HG03097 (cell line): ENCODE results near the gene KCNC3.

ENCODE experiments used
- ATAC-seq: cut with Tn5 transposase; IDR thresholded peaks from one replicate; pipeline ENCODE4 v1.9.1; 2021; ENCODE audit not compliant: unreplicated experiment, low FRiP score

KCNC3 gene

DNA sequence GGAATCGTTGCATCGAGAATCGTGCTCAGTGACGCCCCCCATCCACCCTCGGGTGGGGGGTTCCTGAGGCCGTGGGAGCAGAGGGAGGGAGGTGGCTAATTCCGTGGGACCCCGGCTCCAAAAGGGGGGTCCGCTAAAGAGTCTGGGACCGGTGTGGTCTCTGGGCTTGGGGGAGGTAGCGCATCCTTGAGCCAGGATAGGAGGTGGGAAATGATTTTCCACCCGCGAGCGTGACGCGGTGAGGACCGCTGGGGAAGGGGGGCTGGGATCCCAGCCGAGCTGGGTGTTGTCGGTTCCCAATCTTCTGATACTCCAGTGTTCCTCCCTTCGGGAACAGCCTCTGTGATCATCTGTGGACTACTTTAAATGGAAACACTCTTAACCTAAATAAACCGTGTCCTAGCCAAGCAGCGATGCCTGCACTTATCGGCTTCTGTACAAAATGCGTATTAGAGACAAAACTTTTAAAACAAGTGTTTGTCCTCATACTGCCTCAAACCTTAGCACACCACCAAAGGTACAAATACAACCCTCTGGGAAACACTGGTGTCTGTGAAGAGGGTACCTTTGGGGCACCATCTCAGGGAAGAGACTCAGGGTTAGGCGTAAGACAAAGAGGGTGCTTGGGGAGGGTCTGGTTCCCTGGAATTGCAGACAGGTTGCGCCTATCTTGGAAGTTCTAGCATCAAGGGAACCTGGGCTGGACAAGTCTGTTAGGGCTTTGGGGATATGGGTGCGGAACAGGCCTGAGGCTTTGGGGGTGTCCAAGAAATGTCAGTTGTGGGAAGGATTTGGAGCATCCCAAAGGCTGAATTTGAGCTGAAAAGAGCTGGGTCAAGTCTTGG is 16.0 kb downstream of the KCNC3 start:
- ATAC-seq: no peak

DNA sequence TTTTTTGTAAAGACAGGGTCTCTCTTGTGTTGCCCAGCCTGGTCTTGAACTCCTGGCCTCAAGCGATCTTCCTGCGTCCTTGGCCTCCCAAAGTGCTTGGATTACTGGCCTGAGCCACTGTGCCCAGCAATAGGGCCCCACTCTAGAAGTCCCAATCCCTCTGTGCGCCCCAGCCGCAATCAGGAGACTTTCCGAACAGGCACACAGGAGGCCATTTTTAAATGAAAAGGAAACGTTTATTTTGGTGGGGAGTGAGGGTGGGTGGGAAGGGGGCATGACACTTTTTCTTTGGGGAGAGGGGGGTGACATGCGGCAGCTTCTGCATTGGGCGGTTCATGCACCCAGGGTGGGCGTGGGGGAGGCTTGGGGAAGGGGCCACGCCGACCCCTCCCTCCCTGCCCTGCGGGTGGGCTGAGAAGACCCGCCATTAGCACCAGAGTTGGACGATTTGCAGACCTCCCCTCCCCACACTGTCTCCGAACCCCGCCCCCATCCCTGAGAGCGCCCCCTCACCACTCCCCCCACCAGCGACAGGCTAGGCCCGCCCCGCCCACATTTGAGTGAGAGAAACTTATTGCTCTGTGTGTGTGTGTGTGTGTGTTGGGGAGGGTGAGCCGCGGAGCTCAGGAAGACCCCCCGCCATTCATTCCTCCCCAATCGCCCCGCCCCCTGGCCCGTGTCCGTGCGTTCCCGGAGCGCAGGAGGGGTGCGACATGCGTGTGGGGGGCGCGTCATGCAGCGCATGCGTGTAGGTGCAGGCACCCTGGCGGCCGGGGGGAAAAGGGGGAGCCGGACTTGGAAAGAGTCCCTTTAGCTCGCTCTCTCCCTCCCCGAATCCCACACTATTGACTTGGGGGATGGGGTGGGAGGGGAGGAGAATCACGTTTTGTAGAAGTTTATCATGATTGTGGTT is 17.2 kb downstream of the KCNC3 start:
- no peak for ATAC-seq

DNA sequence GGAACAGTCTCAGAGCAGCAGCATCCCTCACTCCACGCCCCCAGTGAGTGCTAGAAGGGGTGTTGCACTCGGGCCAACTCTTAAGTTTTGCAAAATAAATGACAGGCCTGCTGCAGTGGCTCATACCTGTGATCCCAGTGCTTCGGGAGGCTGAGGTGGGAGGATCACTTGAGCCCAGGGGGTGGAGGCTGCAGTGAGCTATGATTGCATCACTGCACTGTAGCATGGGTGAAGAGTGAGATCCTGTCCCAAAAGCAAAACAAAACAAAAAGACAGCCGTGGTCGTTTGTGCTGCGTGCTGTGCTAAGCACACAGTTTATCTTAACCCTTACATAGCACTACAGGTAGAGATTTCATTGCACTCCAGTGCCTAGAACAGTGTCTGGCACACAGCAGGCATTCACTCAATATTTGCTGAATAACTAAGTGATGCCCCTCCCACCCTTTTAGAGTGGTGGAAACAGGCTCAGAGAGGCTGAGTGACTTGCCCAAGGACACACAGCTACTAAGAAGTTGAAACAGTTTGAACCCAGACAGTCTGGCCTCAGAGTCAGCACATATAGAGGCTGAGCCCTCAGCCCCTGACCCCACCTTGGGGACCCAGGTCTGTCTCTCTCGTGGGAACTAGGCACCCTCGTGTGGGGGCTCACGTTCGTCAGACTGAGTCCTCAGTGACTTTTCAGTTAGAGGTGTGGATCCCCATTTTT is 18.3 kb downstream of the KCNC3 start:
- ATAC-seq: no peak

DNA sequence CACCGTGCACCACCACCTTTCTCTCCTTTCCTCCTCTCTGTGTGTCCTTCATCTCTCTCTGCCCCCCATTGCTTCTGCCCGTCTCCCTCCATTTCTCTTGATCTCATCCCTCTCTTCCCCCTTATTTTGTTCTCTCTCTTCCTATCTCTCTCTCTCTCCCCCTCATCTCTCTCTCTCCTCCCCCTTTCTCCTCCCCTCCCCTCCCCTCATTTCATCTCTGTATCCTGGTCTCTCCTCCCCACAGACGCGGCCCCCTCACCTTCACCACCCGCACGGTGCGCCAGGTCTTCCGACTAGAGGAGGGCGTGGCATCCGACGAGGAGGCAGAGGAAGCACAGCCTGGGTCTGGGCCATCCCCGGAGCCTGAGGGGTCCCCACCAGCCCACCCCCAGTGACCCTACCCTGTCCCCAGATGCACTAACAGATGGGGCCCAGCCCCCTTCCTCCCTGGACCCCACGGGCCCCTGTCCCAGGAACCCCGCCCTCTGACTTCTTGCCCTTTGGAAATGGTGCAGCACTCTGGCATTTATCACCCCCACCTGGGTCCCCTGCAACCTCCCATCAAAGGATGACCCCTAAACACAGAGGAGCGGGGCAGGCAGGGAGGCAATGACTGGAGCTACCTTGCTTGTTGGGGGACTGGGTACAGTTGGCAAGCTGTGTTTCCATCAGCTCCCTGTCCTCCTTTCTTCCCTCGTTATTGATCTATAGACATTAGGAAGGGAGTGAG is 19.6 kb downstream of the KCNC3 start:
- ATAC-seq: no peak

DNA sequence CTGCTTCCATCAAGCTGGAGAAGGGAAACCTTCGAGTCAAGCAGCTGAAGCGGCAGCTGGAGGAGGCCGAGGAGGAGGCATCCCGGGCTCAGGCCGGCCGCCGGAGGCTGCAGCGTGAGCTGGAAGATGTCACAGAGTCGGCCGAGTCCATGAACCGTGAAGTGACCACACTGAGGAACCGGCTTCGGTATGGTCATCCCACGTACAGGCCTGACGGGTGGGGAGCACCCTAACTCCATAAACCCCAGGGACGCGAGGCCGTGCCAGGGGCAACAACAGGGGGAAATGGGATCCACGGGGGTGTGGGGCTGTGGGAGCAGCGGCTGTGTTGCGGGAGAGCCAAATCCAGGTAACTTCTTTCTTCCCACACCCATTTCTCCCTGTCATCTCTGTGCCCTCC is 20.2 kb downstream of the KCNC3 start:
- ATAC-seq: no peak

DNA sequence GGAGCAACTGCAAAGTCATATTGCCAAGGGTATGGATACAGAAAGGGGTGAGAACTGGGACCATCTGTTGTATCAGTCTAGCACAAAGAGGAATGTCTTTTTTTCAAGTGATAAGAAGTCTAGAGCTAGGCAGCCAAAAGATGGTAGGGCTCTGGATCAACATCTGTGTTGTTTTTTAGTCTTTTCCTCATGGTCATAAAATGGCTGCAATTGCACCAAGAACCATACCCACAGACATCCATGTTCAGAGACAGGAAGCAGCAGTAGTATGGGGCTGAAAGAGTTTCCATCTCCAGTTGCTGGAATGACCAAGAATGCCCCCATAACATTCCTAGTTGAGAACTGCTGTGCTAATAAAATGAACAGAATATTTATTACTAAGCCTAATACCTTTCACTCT is 25.6 kb downstream of the KCNC3 start:
- no peak for ATAC-seq

DNA sequence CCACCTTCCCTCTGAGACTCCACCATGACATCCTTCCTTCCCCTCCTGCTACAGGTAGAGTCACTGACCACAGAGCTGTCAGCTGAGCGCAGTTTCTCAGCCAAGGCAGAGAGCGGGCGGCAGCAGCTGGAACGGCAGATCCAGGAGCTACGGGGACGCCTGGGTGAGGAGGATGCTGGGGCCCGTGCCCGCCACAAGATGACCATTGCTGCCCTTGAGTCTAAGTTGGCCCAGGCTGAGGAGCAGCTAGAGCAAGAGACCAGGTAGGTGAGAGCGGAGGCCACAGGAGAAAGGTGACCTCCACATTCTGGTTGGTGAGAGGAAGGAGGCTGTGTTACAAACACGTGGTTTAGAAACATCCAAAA is 27.6 kb downstream of the KCNC3 start:
- no peak for ATAC-seq

DNA sequence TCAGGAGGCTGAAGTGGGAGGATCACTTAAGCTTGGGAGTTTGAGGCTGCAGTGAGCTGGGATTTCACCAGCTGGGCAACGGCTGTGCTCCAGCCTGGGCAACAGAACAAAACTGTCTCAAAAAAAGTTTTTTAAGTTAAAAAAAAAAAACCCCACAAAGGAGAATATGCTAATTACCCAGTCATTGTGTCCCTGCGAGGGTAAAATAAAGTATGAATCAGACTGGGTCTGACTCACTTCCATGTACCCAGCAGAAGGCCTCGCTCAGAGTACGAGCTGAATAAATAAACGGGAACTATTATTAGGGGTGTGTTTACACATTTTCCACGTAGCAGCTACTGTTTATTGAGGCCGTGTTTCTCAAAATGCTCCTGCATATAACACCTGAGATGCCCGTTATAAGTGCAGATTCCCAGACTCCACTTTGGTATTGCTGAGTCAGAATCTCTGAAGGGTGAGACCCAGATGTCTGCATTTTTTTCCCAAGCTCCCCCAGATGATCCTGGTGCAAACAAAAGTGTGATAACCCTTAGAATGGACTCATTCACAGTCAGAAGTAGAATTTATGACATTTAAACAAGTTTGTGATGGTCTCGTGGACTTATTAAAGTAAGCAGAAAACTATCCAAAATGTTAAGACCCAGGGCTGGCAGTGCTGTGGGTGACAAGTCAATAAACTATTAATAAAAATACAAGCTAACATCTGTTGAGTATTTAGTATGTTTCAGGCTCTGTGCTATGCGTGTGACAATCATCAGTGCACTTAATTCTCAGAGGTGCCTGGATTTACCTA is 28.2 kb downstream of the KCNC3 start:
- no peak for ATAC-seq

DNA sequence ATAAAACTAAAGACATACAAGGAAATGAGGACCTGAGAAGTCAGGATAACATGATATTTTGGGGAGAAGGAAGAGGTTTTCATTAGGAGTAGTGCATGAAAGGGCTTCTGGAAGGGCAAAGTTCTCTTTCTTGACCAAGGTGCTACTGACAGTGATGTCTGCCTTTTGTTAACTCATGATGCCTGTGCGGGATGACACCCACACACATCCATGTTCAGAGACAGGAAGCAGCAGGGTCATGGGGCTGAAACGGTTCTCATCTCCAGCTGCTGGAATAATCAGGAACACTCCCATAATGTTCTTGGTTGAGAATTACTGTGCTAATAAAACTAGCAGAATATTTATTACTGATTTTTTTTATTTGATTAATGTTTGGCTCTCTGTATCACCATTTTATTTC is 29.1 kb downstream of the KCNC3 start:
- ATAC-seq: no peak

DNA sequence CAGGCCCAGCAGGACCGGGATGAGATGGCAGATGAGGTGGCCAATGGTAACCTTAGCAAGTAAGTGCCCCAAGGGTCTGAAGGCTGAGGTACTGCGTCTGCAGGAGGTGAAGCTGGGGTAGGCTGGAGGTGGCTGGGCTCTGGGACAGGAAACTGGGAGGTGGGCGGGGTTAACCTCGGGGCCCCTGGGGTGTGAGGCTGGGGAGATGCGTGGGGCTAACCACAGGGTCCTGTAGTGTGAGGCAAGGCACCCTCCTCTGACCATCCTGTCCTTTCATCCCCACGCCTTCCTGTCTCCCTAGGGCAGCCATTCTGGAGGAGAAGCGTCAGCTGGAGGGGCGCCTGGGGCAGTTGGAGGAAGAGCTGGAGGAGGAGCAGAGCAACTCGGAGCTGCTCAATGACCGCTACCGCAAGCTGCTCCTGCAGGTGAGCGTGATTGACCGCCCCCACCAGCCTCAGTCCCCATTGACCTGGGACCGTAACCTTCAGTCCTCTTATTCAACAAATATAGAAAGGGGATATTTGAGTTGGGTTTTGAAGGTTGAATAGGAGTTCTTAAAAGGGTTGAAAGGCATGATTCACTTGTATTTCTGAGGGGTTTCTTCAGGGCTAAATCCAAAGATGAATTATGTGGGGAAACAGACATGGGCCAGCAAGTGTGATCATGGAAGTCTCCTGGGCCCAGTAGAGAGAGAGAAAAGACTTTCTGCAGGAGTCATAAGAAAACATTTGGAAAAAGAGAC is 35.7 kb downstream of the KCNC3 start:
- no peak for ATAC-seq

DNA sequence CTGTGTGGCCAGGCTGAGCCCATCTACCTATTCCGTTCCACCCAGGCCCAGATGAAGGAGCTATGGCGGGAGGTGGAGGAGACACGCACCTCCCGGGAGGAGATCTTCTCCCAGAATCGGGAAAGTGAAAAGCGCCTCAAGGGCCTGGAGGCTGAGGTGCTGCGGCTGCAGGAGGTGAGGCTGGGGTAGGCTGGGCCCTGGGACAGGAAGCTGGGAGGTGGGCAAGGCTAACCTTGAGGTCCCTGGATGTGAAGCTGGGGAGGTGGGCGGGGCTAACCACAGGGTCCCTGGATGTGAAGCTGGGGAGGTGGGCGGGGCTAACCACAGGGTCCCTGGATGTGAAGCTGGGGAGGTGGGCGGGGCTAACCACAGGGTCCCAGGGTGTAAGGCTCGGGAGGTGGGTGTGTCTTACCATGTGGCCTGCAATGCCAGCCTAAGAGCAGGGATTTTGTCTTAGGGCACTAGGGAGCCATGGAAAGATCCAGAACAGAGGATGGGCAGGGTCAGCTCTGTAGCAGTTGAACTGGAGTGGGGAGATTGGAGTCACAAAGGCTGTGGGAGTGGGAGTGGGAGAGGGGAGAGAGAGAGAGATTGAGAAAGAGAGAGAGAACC is 36.9 kb downstream of the KCNC3 start:
- ATAC-seq: no peak

DNA sequence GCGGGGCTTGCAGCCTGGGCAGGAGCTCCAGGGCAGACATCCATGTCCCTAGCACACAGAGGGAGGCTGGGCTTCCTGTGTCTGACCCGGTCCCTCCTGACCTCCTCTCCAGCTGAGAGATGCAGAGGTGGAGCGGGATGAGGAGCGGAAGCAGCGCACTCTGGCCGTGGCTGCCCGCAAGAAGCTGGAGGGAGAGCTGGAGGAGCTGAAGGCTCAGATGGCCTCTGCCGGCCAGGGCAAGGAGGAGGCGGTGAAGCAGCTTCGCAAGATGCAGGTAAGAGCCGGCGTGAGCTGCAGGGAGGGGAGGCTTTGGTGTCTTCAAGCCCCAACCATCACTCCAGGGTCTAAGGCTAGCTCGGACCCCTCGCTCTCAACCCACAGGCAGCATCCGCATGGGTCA is 38.4 kb downstream of the KCNC3 start:
- ATAC-seq: no peak

DNA sequence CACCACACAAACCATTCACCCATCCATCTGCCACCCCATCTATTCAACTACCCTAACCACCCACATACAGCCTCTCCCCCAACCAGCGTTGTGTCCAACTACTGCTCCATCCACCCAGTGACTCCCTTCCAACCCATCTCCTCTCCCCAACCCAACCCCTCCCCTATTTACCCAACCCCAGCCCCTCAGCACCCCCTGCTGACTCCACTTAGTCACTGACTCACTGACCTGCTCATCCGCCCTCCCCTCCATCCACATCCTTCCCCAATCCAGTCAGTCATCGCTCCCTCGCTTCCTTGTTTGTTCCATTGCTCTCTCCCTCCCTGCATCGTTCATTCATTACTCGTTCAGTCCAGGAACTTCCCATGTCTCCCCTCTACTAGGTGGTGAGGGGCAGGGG is 39.2 kb downstream of the KCNC3 start:
- no peak for ATAC-seq

DNA sequence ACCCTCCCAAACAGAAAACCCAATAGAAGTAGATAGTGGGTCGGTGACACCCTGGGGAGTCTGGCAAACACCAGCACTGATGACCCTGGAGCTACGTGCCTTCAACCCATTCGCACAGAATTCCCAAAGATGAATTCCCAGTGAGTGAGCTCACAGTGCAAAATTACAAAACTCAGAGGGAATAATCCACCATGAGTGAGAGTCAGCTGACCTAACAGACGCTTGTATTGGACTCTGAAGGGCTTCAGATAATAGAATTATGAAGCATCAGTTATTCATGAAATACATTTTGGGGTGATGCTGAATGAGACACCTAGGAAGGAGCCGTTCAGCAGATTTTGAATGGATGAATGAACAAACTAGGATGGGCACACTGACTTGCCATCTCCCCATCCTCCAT is 40.2 kb downstream of the KCNC3 start:
- no peak for ATAC-seq

DNA sequence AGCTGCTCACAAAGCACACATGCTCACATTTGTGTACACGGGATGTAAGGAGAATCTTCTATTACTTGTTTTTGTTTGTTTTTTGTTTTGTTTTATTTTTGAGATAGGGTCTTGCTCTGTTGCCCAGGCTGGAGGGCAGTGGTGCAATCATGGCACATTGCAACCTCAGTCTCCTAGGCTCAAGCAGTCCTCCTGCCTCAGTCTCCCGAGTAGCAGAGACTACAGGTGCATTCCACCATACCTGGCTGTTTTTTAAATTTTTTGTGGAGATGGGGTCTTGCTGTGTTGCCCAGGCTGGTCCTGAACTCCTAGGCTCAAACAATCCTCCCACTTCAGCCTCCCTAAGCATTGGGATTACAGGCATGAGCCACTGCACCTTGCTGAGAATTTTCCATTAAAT is 41.8 kb downstream of the KCNC3 start:
- ATAC-seq: no peak

DNA sequence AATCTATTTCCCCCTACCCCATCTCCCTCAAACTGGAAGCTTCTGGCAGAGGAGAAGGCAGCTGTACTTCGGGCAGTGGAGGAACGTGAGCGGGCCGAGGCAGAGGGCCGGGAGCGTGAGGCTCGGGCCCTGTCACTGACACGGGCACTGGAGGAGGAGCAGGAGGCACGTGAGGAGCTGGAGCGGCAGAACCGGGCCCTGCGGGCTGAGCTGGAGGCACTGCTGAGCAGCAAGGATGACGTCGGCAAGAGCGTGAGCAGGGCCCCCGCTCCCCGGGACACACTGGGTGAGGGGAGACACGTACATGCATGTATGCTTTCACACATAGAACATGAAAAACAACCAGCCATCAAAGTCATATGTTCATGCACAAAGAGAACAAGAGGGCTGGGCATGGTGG is 42.7 kb downstream of the KCNC3 start:
- ATAC-seq: no peak

DNA sequence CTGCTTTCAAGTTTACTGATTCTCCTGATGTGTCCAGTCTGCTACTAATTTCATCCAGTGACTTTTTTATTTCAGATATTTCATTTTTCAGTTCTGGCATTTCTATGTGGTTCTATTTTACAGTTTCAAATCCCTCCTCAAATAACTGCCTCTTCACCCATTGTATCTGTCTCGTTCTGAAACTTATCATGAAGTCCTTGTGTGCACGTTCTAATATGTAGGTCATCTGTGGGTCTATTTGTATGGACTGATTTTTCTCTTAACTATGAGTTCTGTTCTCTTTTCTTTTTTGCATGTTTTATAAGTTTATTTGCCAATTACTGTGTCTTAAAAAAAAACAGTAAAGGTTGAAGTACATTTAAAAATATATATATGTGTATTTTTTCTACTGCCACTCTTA is 43.3 kb downstream of the KCNC3 start:
- ATAC-seq: no peak

DNA sequence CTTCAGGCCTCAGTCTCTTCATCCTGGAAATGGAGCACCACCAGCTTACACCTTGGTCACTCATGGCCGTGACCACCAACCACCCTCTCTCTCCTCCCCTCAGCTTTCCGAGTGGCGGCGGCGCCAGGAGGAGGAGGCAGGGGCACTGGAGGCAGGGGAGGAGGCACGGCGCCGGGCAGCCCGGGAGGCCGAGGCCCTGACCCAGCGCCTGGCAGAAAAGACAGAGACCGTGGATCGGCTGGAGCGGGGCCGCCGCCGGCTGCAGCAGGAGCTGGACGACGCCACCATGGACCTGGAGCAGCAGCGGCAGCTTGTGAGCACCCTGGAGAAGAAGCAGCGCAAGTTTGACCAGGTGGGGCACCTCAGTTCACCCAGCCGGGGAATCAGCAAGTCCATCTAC is 47.7 kb downstream of the KCNC3 start:
- ATAC-seq: no peak

DNA sequence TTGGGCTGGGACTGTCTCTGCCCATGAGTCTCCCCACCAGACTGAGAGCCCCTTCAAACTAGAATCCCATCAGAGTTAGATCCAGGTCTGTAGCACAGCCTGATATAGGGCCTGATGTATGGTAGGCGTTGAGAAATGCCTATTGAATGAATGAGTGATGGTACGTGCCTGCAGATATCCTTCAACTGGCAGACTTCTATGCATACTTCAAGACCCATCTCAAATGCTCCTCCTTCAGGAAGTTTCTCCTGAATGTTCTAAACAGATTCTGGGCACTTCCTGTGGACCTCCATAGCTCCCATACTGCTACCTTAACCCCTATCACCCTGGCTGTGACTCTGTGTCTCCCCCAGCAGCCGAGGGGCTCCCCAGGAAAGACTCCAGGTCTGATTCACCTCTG is 48.2 kb downstream of the KCNC3 start:
- no peak for ATAC-seq
